ENCODE results near the gene DIS3. TPM values are rescaled to one million over a fixed set of nuclear protein-coding genes. Genes with fewer than 3 reads are reported as not detected.
"Not testable (repeated sequence)": the region's sequence is repeated elsewhere in the genome, so short reads cannot be mapped to it uniquely, and the experiment has no call there.

Gene DIS3
- total RNA-seq, 2 donors from 2014 or later: 32.9 to 36.9 TPM

GRCh38 chr13:72792640-72793039, 10.9 kb upstream of the DIS3 start:
- no peaks in the 10 kb centered on the region for H3K4me1 Mint-ChIP-seq
- H3K27ac Mint-ChIP-seq: no peak overlapping the region
- H3K4me1 ChIP-seq (ENCODE audit: control insufficient read depth, insufficient read depth, low read length): no peaks in the 10 kb centered on the region
- H3K4me3 ChIP-seq (ENCODE audit: low read length): no peak overlapping the region
- no peak overlapping the region for H3K27ac ChIP-seq (ENCODE audit: low read depth, low read length)
- no peaks in the 10 kb centered on the region for H3K27me3 ChIP-seq (ENCODE audit: control insufficient read depth, insufficient read depth, low read length, poor library complexity, severe bottlenecking)
- H3K9me3 ChIP-seq (ENCODE audit: control insufficient read depth, low read length): no peaks in the 10 kb centered on the region
- H3K9me3 Mint-ChIP-seq: no peaks in the 10 kb centered on the region
- 67 to 94% methylated on average over 1 of the region's 2 CpGs for WGBS, 2 experiments (ENCODE audit: insufficient coverage in 1 of 2, insufficient read length in 1 of 2)
- no peak for TF ChIP-seq CTCF (conservative IDR thresholded peaks at IDR 0.05)
- H3K9ac ChIP-seq (ENCODE audit: extremely low read depth, low read length, poor library complexity, severe bottlenecking): no peak overlapping the region
- DNase-seq: no peak
- peaks cover 49% of the 10 kb centered on the region for H3K36me3 ChIP-seq (ENCODE audit: control insufficient read depth, insufficient read depth, low read length)
- H3K27me3 Mint-ChIP-seq (ENCODE audit: insufficient read depth): no peaks in the 10 kb centered on the region
- H3K4me3 Mint-ChIP-seq: no peak overlapping the region
- H3K36me3 Mint-ChIP-seq (ENCODE audit: low read depth): peaks cover 39% of the 10 kb centered on the region

GRCh38 chr13:72788831-72789230, 7.1 kb upstream of the DIS3 start:
- Histone ChIP-seq H3K27me3 (ENCODE audit: control insufficient read depth, insufficient read depth, low read length, poor library complexity, severe bottlenecking) (no peaks in the 10 kb centered on the region), H3K9me3 (ENCODE audit: control insufficient read depth, low read length) (no peaks in the 10 kb centered on the region), H3K9ac (ENCODE audit: extremely low read depth, low read length, poor library complexity, severe bottlenecking) (no peak overlapping the region), H3K36me3 (ENCODE audit: control insufficient read depth, insufficient read depth, low read length) (peaks cover 32% of the 10 kb centered on the region), H3K4me3 (ENCODE audit: low read length) (no peak overlapping the region), H3K27ac (ENCODE audit: low read depth, low read length) (no peak overlapping the region), H3K4me1 (ENCODE audit: control insufficient read depth, insufficient read depth, low read length) (no peaks in the 10 kb centered on the region)
- no peak overlapping the region for H3K4me3 Mint-ChIP-seq
- no peak overlapping the region for H3K27ac Mint-ChIP-seq
- H3K4me1 Mint-ChIP-seq: no peaks in the 10 kb centered on the region
- H3K36me3 Mint-ChIP-seq (ENCODE audit: low read depth): peaks cover 31% of the 10 kb centered on the region
- no peaks in the 10 kb centered on the region for H3K27me3 Mint-ChIP-seq (ENCODE audit: insufficient read depth)
- H3K9me3 Mint-ChIP-seq: no peaks in the 10 kb centered on the region
- no peak for DNase-seq
- 100% methylated on average over 1 of the region's 1 CpG; no CpG with 5 or more reads in 1 of the 2 experiments for WGBS, 2 experiments (ENCODE audit: insufficient coverage in 1 of 2, insufficient read length in 1 of 2)
- no peak for TF ChIP-seq CTCF (conservative IDR thresholded peaks at IDR 0.05)

GRCh38 chr13:72784679-72785078, 3.0 kb upstream of the DIS3 start:
- not testable (repeated sequence) for H3K9me3 Mint-ChIP-seq; H3K4me3 ChIP-seq (ENCODE audit: low read length); H3K9me3 ChIP-seq (ENCODE audit: control insufficient read depth, low read length); DNase-seq; H3K27me3 ChIP-seq (ENCODE audit: control insufficient read depth, insufficient read depth, low read length, poor library complexity, severe bottlenecking); H3K27ac Mint-ChIP-seq; H3K9ac ChIP-seq (ENCODE audit: extremely low read depth, low read length, poor library complexity, severe bottlenecking); H3K4me1 ChIP-seq (ENCODE audit: control insufficient read depth, insufficient read depth, low read length); H3K27ac ChIP-seq (ENCODE audit: low read depth, low read length); H3K27me3 Mint-ChIP-seq (ENCODE audit: insufficient read depth); H3K4me3 Mint-ChIP-seq
- peaks cover 14% of the 10 kb centered on the region for H3K36me3 ChIP-seq (ENCODE audit: control insufficient read depth, insufficient read depth, low read length)
- H3K36me3 Mint-ChIP-seq (ENCODE audit: low read depth): peaks cover 18% of the 10 kb centered on the region
- 82 to 100% methylated on average over 1 to 4 of the region's 4 CpGs for WGBS, 2 experiments (ENCODE audit: insufficient coverage in 1 of 2, insufficient read length in 1 of 2)
- H3K4me1 Mint-ChIP-seq: peaks cover 15% of the 10 kb centered on the region

GRCh38 chr13:72782717-72783116, 1.0 kb upstream of the DIS3 start:
- peaks cover 4% of the 10 kb centered on the region for H3K4me1 ChIP-seq (ENCODE audit: control insufficient read depth, insufficient read depth, low read length)
- WGBS, 2 experiments (ENCODE audit: insufficient coverage in 1 of 2, insufficient read length in 1 of 2): 12 to 20% methylated on average over 1 to 4 of the region's 7 CpGs
- H3K27ac ChIP-seq (ENCODE audit: low read depth, low read length): peak overlapping the region; percentile 82
- peak overlapping the region; percentile 98 for H3K27ac Mint-ChIP-seq
- no peaks in the 10 kb centered on the region for H3K9me3 Mint-ChIP-seq
- TF ChIP-seq CTCF (conservative IDR thresholded peaks at IDR 0.05): no peak
- H3K9ac ChIP-seq (ENCODE audit: extremely low read depth, low read length, poor library complexity, severe bottlenecking): peak overlapping the region; percentile 80
- peak overlapping the region; percentile 99 for H3K4me3 ChIP-seq (ENCODE audit: low read length)
- H3K27me3 Mint-ChIP-seq (ENCODE audit: insufficient read depth): no peaks in the 10 kb centered on the region
- DNase-seq: no peak
- H3K27me3 ChIP-seq (ENCODE audit: control insufficient read depth, insufficient read depth, low read length, poor library complexity, severe bottlenecking): no peaks in the 10 kb centered on the region
- H3K4me1 Mint-ChIP-seq: peaks cover 16% of the 10 kb centered on the region
- peaks cover 21% of the 10 kb centered on the region for H3K36me3 ChIP-seq (ENCODE audit: control insufficient read depth, insufficient read depth, low read length)
- peaks cover 19% of the 10 kb centered on the region for H3K36me3 Mint-ChIP-seq (ENCODE audit: low read depth)
- H3K9me3 ChIP-seq (ENCODE audit: control insufficient read depth, low read length): no peaks in the 10 kb centered on the region
- peak overlapping the region; percentile 97 for H3K4me3 Mint-ChIP-seq
